ENCODE measurements around the gene RPS13.

Gene RPS13

GRCh38 chr11:17076517-17077239 lies 789 bp downstream of the RPS13 start:
- no peak for TF ChIP-seq GLIS2 (tag by site-specific recombination; IDR thresholded peaks at IDR 0.05)
- no peak for TF ChIP-seq ZNF366 (tag by site-specific recombination; conservative IDR thresholded peaks at IDR 0.05)
- no peak for TF ChIP-seq ZNF2 (tag by site-specific recombination; IDR thresholded peaks at IDR 0.05)
- POLR2A ChIA-PET, result interaction anchor here (0.6 to 2.3 kb wide), 10 partner anchors 13 to 1402 kb away, joined by 3 to 23 read pairs (median 4); partner anchors contain the start of genes PIK3C2A and PLEKHA7
- H3K4me1 ChIP-seq (ENCODE audit: control insufficient read depth, insufficient read depth, low read length), result 0 out of 2 replicates have a peak, but pooled peaks cover 4% of the 10 kb centered on the region
- peaks cover 10 to 44% of the 10 kb centered on the region in 2 experiments; a peak in 2 of 3 replicates for H3K36me3 ChIP-seq (ENCODE audit: control insufficient read depth in 2 of 2, insufficient read depth in 1 of 2, low read length in 2 of 2)
- peak overlapping the region; percentile 78 for H3K4me3 ChIP-seq (ENCODE audit: low read depth, low read length)
- H3K9me3 ChIP-seq (ENCODE audit: control insufficient read depth, insufficient read depth, low read depth, low read length), result no peaks in the 10 kb centered on the region
- CTCF ChIA-PET, result interaction anchor here (0.6 to 1.2 kb wide), 4 partner anchors 17 to 290 kb away, joined by 3 to 4 read pairs (median 4); no protein-coding TSS in a partner anchor
- peak overlapping the region; percentile 72 for H3K27ac ChIP-seq (ENCODE audit: extremely low read depth, low read depth, low read length)

- CTCF ChIA-PET, result interaction anchor here (0.6 to 1.2 kb wide), 6 partner anchors 18 to 1256 kb away, joined by 3 to 4 read pairs (median 3); no protein-coding TSS in a partner anchor
- Histone ChIP-seq H3K4me1 (ENCODE audit: control insufficient read depth, insufficient read depth, low read length) (0 out of 2 replicates have a peak, but pooled peaks cover 4% of the 10 kb centered on the region), H3K9me3 (ENCODE audit: control insufficient read depth, insufficient read depth, low read depth, low read length) (no peaks in the 10 kb centered on the region), H3K36me3 (ENCODE audit: control insufficient read depth in 2 of 2, insufficient read depth in 1 of 2, low read length in 2 of 2) (peaks cover 10 to 44% of the 10 kb centered on the region in 2 experiments; a peak in 2 of 3 replicates), H3K27ac (ENCODE audit: extremely low read depth, low read depth, low read length) (no peak overlapping the region), H3K4me3 (ENCODE audit: low read depth, low read length) (no peak overlapping the region)
- TF ChIP-seq ZNF114 (tag by site-specific recombination; IDR thresholded peaks at IDR 0.05), result no peak
- TF ChIP-seq ZNF629 (tag by site-specific recombination; IDR thresholded peaks at IDR 0.05), result no peak
- TF ChIP-seq RBAK (tag by site-specific recombination; IDR thresholded peaks at IDR 0.05), result no peak
- no peak for TF ChIP-seq ZNF704 (tag by site-specific recombination; IDR thresholded peaks at IDR 0.05)
- no peak for TF ChIP-seq ZNF10 (tag by site-specific recombination; IDR thresholded peaks at IDR 0.05)
- TF ChIP-seq ZNF580 (tag by site-specific recombination; IDR thresholded peaks at IDR 0.05), result no peak
- TF ChIP-seq ZBTB26 (tag by site-specific recombination; optimal IDR thresholded peaks at IDR 0.05), result no peak
- no peak for TF ChIP-seq SCRT2 (tag by site-specific recombination; IDR thresholded peaks at IDR 0.05)
- no peak for TF ChIP-seq ZNF214 (tag by site-specific recombination; IDR thresholded peaks at IDR 0.05; ENCODE audit: borderline replicate concordance)
- TF ChIP-seq ZNF138 (tag by site-specific recombination; IDR thresholded peaks at IDR 0.05; ENCODE audit: borderline replicate concordance), result no peak
- no peak for TF ChIP-seq ZNF148 (tag by site-specific recombination; IDR thresholded peaks at IDR 0.05; ENCODE audit: borderline replicate concordance)
- TF ChIP-seq ZNF645 (tag by site-specific recombination; IDR thresholded peaks at IDR 0.05), result no peak
- TF ChIP-seq BCL11A (tag by site-specific recombination; IDR thresholded peaks at IDR 0.05; ENCODE audit: low read depth), result no peak
- TF ChIP-seq ZNF37A (tag by site-specific recombination; IDR thresholded peaks at IDR 0.05), result no peak
- TF ChIP-seq ZNF670 (tag by site-specific recombination; IDR thresholded peaks at IDR 0.05; ENCODE audit: low read depth), result no peak
- no peak for TF ChIP-seq ZNF350 (tag by site-specific recombination; IDR thresholded peaks at IDR 0.05)
- TF ChIP-seq ZNF280C (tag by site-specific recombination; IDR thresholded peaks at IDR 0.05), result no peak
- no peak for TF ChIP-seq ZNF146 (tag by site-specific recombination; IDR thresholded peaks at IDR 0.05)
- TF ChIP-seq IKZF3 (tag by site-specific recombination; IDR thresholded peaks at IDR 0.05), result no peak
- POLR2A ChIA-PET, result interaction anchor here (1.1 to 1.3 kb wide), 2 partner anchors 12 to 151 kb away, joined by 3 to 4 read pairs; no protein-coding TSS in a partner anchor
Measured at GRCh38 chr11:17075506-17075905, 2.0 kb downstream of the RPS13 start.
